ENCODE data around the gene MBTD1.
"Not testable (repeated sequence)": the region's sequence is repeated elsewhere in the genome, so short reads cannot be mapped to it uniquely, and the experiment has no call there.

MBTD1 gene

DNA sequence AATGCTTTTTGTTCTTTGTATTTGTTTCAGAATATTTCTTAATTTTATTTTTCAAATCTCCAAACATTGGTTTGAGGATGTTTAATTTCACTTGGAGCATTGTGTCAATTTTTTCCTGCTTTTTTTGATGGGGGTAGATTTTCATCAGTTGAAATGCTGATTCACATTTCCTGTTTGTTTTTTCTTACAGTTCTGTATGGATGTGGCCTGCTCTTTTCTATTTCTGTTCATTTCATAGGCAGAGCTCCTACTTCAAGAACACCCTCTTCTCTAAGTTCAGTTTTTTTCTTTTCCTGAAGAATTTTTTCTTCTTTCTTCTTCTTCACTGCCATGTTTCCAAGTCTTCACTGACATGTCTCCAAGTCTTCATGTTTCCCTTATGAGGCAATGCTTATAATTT is 8.8 kb downstream of the MBTD1 start:
- no peak for DNase-seq

DNA sequence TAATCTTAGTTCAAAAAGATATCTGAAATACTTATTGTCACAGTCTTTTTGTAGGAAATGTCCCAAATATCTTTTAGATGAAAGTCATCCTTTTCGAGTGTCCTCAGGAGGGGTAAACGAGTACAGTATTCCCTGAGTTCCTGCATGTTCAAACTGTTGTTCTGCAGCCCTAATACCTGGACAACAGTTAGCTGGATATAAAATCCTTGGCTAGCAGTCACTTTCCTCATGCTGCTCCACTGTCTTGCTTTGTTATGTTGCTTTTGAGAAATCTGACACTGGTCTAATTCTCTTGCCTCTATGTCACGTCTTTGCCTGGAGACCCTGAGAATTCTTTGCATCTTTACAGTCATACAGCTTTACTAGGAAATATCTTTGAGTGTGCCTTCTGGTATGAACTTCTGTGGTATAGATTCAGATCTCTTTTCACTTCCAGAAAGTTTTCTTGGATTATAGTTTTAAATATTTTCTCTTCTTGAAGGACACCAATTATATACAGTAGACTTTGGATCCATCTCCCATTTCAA is 9.5 kb downstream of the MBTD1 start:
- DNase-seq, result no peak

DNA sequence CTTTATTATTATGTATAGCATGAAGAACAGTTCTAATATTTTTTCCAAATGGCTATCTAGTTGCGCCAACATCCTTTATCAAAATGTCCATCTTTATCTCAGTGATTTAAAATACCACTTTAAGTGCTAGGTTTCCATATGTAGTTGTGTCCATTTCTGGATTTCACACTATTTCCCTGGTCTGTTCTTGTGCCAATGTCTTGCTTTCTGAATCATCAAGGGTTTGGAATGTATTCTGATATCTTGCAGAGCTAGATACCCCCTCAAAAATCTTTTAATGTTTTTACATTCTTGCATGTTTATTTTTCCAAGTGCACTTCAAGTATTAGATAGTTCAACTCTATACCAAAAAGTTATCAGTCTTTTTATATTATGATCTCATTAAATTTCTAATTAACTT is 14.3 kb downstream of the MBTD1 start:
- DNase-seq, result no peak

DNA sequence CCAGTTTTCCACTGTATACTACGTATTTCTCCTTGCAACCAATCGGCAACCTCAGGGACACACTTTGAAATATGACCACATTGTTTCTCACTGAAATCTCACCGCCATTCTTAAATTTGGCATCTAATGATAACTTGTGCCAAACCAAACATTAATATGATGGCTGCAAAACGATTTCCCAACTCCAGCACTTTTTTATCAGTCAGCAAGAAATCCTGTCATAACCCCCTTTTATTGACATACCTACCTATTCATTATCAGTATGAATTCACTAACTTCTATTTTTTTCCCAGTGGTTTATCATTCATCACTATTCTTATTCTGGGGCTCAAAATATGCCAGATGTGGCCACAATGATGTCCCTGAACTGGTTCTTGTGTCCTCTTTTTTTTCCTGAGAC is 15.8 kb downstream of the MBTD1 start:
- no peak for DNase-seq

DNA sequence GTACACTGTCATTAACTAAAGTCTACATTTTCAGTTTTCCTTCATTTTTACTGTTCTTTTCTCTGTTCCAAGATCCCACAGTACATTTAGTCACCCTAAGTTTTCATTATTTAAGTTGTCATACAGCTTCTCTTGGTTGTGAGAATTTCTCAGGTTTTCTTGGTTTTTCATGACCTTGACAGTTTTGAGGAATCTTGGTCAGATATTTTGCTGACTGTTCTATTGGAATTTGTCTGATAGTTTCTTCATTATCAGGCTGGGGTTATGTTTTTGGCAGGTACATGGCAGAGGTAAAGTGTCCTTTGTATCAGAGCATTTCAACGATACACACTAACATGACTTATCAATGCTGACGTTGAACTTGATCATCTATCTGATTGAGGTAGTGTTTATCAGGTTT is 19.6 kb downstream of the MBTD1 start:
- DNase-seq, result no peak

DNA sequence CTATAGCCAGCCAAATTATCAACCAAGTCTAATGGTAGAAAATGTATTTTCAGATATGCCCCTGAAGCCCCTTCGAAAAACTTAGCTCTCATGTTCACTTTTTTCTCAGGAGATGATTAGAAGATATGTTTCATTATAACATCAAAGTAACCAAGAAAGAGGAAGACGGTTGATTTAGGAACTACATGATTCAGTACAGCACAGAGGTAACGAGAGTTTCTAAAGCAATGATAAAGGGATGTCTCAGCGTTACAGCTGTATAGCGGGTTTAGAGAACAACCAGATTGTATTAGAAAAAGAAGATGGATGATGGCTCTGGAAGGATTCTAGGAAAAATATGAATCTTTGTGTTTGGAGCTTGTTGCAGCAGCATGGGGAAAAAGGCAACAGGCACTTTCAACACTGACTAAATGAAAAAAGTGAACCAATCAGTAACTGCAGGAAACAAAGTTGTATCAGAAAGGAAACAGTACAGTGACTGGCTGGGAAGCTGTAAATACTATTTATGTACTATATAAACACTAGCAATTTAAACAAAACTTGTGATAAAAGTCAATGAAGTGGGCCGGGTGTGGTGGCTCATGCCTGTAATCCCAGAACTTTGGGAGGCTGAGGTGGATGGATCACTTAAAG is 21.5 kb downstream of the MBTD1 start:
- DNase-seq, result no peak

DNA sequence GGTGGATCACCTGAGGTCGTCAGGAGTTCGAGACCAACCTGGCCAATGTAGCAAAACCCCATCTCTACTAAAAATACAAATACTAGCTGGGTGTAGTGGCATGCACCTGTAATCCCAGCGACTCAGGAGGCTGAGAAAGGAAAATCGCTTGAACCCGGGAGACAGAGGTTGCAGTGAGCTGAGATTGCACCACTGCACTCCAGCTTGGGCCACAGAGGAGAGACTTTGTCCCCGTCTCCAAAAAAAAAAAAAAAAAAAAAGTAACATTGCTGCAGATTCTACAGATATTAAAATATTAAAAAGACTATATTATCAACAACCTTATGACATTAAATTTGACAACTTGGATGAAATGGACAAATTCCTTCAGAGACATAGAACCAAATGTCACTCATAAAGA is 25.7 kb downstream of the MBTD1 start:
- DNase-seq, result no peak

DNA sequence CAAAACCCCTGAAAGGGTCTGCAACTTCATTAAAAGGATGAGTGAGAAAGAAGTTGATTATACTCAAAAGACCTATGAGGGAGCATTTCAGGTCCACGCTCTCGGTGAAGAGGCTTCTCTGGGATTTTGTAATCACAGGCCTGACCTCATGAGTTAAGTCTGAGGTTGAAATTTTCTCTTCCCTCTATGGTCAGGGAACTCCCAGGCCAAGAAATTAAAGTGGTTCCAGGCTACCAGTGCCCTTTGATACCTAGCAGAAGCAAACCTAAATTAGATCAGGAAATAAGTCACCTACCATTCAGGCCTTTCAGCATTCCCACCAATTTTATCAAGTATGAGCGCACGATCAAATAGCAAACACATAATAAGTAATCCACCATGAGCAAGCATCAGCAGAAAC is 27.9 kb downstream of the MBTD1 start:
- no peak for DNase-seq

DNA sequence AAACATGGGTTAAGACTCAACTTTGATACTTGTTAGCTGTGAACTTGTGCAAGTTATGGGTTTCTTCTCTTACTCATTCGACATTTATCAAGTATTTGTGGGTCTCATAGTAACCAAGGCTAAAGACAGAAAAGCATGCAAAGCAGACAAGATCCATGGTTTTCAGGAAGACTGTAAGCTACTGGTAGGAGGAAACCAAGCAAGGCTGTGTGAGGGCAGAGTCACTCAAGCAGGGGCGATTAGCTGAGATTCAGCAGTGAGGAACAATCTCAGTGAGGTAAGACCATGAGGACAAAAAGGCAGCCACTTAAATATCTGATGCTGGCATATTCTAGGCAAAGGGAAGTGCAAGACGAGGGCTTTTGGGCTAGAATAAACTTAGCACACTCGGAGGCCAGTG is 29.5 kb downstream of the MBTD1 start:
- no peak for DNase-seq

DNA sequence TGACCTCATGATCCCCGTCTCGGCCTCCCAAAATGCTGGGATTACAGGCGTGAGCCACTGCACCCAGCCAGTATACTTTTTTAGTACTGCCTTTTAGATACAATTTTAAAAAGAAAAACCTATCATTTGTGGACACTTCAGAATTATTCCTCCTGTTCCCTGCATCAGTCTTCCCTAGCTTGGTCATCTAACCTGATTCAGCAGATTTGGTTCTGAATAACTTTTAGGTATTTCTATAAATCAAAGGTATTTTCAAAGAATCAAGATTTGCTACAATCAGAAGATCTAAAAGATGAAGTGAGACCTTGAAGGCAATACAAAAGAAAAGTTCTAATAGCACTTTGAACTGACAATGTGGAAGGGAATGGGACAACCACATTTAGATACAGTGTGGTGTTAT is 30.0 kb downstream of the MBTD1 start:
- DNase-seq, result no peak

DNA sequence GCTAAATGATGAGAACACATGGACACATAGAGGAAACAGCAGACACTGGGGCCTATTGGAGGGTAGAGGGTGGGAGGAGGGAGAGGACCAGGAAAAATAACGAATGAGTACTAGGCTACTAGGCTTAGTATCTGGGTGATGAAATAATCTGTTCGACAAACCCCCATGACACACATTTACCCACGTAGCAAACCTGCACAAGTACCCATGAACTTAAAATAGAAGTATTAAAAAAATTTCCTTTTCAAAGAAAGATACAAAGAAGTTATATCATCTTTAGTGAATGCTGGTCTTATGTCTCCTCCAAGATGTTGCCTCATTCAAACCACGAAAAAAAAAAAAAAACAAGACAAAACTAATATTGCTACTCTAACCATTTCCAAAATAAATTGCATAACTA is 31.7 kb downstream of the MBTD1 start:
- DNase-seq, result no peak

DNA sequence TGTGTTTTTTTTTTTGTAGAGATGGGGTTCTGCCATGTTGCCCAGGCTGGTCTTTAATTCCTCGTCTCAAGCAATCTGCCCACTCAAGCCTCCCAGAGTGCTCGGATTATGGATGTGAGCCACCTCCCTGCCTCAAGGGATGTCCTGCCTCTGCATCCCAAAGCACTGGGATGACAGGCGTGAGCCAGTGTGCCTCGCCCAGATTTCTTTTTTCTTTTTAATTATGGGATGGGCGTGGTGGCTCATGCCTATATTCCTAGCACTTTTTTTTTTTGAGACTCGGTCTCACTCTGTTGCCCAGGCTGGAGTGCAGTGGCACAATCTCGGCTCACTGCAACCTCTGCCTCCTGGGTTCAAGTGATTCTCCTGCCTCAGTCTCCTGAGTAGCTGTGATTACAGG is 34.3 kb downstream of the MBTD1 start:
- not testable (repeated sequence) for DNase-seq

DNA sequence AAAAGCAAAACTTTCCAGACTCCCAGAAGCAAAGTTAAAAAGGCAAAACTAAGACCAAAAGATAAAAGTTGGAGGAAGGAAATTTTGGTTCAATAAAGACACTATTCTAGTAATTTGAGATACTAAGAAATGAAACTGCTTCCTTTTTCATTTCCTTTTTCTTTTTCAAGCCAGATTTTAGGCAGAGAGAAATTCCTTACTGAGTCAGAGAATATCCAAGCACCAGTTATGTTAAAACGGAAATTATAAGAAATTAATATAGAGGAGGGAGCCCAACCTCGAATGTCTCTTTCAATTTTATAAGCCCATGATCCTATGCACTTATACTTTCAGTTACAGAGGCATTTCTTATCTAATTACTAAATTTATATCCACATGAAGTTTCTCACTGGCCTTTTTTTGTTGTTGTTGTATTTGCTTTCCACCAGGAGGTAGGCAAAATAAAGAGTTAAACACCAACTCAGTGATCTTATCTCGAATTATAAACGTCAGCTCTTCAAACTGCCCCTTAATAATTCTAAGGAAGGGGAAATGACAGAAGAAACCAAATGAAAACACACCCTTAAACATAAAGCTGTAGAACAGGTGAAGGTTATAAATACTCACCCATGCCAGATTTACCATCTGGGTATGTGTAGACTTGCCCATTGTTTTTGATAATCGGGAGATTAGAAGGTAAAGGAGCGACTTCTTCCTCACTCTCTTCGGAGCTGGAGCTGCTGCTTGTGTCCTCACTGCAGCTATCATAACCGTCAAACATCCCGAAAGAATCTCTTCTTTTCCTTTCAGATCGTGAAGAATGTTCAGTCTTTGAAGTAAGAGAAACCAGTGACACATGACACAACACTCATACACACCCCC is 35.2 kb downstream of the MBTD1 start:
- DNase-seq, result no peak

DNA sequence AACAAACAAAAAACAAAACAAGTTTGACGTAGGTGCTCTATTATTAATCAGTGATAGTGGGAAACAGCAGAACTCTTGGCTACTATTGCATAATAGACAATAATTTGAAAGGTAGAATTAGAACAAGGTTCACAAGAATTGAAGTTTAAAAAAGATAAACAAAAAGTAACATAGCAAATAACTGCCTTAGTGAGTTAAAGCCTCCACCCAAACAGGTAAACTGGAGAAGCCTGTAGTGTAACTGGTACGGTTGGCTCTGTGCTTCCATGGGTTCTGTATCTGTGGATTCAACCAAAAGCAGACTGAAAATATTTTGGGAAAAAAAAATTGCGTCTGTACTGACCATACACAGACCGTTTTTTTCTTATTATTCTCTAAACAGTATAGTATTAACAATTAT is 38.5 kb downstream of the MBTD1 start:
- no peak for DNase-seq

DNA sequence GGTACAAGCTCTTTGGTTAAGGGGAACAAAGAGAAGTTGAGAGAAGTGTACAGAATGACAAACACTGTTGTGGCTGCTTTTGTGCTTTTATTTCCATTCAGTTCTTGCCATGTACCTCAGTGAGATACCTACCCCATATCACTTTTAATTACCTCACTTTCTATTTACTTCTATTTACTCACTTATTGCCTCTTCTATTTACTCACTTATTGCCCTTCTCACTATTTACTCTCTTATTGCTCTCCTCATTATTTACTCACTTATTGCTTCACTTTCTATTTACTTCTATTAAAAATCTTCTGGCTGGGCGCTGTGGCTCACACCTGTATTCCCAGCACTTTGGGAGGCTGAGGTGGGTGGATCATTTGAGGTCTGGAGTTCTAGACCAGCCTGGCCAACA is 41.9 kb downstream of the MBTD1 start:
- DNase-seq, result no peak

DNA sequence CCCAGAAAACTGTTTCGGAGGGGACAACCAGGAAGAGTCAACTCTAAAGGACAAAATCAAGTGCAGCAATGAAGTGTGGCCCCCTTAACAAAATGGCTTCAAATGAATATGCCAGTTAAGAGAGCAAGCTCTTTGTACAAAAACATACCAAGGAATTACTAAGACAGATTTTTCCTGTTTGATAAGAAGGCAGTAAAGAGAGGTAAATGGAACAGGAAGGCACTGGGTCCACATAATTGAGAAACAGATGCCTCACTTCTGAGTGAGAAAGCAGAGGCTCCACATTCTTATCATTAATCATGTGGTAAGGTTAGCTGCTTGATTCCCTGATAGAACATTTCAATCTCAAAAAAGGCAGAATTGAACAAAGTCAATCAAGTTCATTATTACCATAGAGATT is 44.9 kb downstream of the MBTD1 start:
- DNase-seq, result no peak

DNA sequence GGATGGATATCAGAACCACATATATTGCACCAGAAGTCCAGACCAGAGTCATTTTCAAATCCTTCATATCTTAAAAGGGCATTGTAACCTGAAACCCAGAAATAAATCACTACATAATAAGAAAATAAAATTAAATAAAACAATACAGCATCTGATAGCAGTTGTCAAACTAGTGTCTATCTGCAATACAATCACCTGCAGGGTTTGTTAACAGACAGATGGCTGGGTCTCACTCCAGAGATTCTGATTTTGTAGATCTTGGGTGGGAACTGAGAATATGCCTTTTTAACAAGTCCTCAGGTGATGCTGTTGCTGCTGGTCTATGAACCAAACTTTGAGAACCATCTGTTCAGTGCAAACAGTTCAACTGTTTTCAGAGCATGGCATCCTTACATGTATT is 56.0 kb downstream of the MBTD1 start:
- no peak for DNase-seq

DNA sequence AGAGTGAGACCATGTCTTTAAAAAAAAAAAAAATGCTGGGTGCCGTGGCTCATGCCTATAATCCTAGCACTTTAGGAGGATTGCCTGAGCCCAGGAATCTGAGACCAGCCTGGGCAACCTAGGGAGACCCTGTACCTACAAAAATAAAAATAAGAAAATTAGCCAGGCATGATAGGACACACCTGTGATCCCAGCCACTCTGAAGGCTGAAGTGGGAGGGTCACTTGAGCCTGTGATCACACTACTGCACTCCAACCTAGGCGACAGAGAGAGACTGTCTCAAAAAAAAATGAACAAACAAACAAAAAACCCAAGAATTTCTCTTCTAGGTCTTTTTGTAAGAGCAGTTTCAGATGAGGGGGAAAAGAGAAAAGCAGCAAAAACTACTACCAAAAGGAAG is 59.0 kb downstream of the MBTD1 start:
- DNase-seq, result no peak

DNA sequence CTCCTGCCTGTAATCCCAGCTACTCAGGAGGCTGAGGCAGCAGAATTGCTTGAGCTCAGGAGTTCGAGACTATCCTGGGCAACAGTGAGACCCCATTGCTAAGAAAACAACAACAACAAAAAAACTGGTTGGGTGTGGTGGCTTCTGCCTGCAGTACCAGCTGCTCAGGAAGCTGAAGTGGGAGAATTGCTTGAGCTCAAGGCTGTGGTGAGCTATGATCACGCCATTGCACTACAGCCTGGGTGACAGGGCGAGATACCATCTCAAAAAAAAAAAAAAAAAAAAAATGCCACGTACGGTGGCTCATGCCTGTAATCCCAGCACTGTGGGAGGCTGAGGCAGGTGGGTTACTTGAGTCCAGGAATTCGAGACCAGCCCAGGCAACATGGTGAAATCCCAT is 59.6 kb downstream of the MBTD1 start:
- DNase-seq, result no peak

DNA sequence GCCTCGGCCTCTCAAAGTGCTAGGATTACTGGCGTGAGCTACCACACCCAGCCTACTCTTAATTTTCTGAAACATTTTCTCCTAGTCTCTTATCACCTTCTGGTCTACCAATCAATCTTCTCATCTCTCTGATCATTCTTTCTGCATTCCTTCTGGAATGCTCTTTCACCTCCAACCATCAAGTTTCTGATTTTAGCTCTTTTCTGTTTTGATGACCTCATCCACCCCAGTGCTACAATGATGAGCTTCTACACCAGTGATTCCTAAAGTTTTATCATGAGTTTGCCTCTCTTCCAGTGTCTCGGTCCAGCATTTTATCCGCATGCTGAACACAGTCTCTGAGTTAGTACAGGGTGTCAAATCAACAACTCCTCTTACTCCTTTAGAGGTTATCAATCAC is 62.1 kb downstream of the MBTD1 start:
- DNase-seq, result no peak

DNA sequence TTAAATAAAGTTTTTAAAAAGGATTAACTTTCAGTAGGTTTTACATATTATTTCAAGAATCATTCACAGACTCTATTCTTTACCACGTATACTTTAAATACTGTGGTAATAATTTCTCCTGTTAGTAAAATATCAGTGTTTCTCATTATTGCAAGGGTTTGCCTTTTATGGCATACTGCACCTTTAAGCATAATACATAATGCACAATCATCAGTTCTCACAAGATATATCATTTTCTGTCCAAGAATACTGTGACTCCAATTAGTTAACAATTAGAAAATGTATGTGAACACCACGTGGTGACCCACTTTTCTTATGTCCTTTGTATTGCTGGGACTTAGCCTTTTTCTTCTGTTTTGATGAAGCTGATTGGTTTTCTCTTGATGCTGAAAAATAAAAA is 68.0 kb downstream of the MBTD1 start:
- DNase-seq, result no peak

DNA sequence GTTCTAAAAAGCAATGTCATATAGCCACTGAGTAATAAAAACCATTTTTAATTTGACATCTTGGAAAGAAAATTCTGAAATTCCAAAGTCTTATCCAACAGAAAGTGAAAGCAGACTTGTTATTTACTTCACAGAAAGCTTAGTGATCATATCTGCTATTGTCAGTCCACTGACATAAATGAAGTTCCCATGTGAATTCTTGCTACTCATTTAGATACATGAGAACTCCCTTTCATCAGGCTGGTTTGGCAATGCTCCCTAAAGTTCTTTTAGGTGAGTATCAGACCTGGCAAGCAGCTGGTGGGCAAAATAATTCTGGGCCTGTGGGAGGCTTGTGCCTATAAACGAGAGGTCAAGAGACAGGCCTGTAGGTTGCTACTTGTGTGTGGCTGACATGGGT is 70.2 kb downstream of the MBTD1 start:
- DNase-seq, result no peak

DNA sequence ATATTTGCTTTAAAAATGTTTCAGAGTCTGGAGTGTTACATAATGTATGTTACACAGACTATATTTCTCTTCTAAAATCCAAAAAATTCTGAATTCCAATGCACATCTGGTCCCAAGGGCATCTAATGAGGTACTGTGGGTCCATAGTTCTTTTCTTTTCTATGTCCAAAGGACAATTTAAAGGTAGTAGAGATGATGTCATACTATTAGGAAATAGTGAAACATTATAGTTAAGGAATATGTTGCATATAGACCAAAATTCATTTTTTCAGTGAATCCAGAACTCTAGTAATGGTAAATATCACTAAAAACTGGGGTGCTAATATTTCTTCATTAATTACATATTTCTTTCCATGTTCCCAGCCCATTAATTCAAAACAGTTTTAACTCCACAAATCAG is 70.7 kb downstream of the MBTD1 start:
- DNase-seq, result no peak

DNA sequence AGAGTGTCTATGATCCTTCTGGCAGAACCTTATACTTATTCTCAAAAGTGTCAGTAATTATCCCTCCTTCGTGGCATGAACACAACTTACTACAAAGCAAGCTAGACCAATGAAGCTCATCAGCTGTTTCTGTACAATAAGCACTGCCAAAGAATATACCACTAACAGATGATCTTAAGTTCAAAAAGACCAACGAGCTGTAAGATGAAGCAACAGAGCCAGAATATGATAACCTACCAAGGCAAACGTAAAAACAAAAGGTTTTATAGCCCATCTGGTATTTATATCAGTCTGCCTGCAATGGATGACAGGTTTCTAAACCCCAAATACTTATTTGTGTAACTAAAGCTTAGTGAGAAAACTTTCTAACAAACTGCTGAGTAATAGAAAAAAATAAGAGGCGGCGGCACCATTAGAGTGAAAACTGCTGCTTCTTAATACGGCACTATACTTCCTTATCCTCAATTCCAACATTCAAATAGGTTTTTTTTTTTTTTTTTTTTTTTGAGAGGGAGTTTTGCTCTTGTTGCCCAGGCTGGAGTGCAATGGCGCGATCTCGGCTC is 71.5 kb downstream of the MBTD1 start:
- DNase-seq, result no peak

Measured in NCI-H2081 treated with DMSO at 0.1 percent for 48 hours (cell line).